HepG2 (cell line): Measurements from ENCODE around the gene SIRT7. TPM values are rescaled to one million over a fixed set of nuclear protein-coding genes. Genes with fewer than 3 reads are reported as not detected.

Experiments
- KDM4B ChIP-seq: sonication (generic); formaldehyde crosslinking; IDR thresholded peaks from 2 replicates; pipeline ENCODE4 v1.4.0; 2020; ENCODE audit warnings: missing genetic modification reagents
- PRPF4 ChIP-seq: fragments of 200-400 bp; formaldehyde crosslinking; IDR thresholded peaks from 2 replicates; pipeline ENCODE4 v1.6.1; 2016; ENCODE audit warnings: low read length, low read depth; ENCODE audit not compliant: poor library complexity, severe bottlenecking
- TMF1 ChIP-seq: sonication (generic); formaldehyde crosslinking; IDR thresholded peaks from 2 replicates; pipeline ENCODE4 v1.8.1; 2022; ENCODE audit warnings: low read depth, missing genetic modification reagents
- ZBTB7A ChIP-seq: sonication (generic); formaldehyde crosslinking; IDR thresholded peaks from 2 replicates; pipeline ENCODE4 v1.8.0; 2022; ENCODE audit warnings: mild to moderate bottlenecking, missing genetic modification reagents
- ZFP37 ChIP-seq: sonication (generic); formaldehyde crosslinking; IDR thresholded peaks from 2 replicates; pipeline ENCODE4 v1.4.0; 2020; ENCODE audit warnings: missing genetic modification reagents, borderline replicate concordance
- ZFP82 ChIP-seq: sonication (generic); formaldehyde crosslinking; IDR thresholded peaks from 2 replicates; pipeline ENCODE4 v1.5.1; 2020; ENCODE audit warnings: mild to moderate bottlenecking, missing genetic modification reagents, borderline replicate concordance
- ZNF34 ChIP-seq: sonication (generic); formaldehyde crosslinking; IDR thresholded peaks from 2 replicates; pipeline ENCODE4 v1.4.0; 2020; ENCODE audit warnings: mild to moderate bottlenecking, missing genetic modification reagents, borderline replicate concordance
- ZSCAN30 ChIP-seq: sonication (generic); formaldehyde crosslinking; IDR thresholded peaks from 2 replicates; pipeline ENCODE4 v1.5.0; 2020; ENCODE audit warnings: mild to moderate bottlenecking, missing genetic modification reagents
- polyA plus RNA-seq, 8 experiments: library from polyadenylated mRNA; depleted of rRNA in 3 of 8; stranded (reverse) in 7 of 8; unstranded in 1 of 8; fragments of >200 nt; fragmentation: Illumina TruSeq in 4 of 8; extraction: Trizol in 4 of 8; gene quantifications; 2 replicates each; pipeline versions ENCODE4 v1.2.1 to v1.2.3, GENCODE V29; 2011 to 2016; ENCODE audit warnings: low read depth in 4 of 8, missing spikeins in 1 of 8, mixed read lengths in 1 of 8; ENCODE audit not compliant: insufficient read depth in 1 of 8
- total RNA-seq, 5 experiments: library from RNA; depleted of rRNA; stranded (reverse); fragments of >200 nt; fragmentation: Illumina TruSeq; extraction: Trizol; gene quantifications; 2 replicates each; pipeline ENCODE4 v1.2.3, GENCODE V29; 2016; ENCODE audit warnings: low read depth in 1 of 5
- TF ChIP-seq, protein P1 (sequence below): sonication (generic); formaldehyde crosslinking; IDR thresholded peaks from 2 replicates; pipeline ENCODE4 v1.9.0; 2021; ENCODE audit warnings: missing genetic modification reagents, mild to moderate bottlenecking, borderline replicate concordance
- TF ChIP-seq, protein P2 (sequence below): sonication (generic); formaldehyde crosslinking; IDR thresholded peaks from one replicate; pipeline ENCODE4 v1.5.1; 2020; ENCODE audit warnings: mild to moderate bottlenecking, missing genetic modification reagents; ENCODE audit errors: not compliant biosample characterization
- TF ChIP-seq, protein P3 (sequence below), 2 experiments: sonication (generic) in 1 of 2; formaldehyde crosslinking in 1 of 2; IDR thresholded peaks; 2 replicates each; pipeline versions ENCODE4 v1.5.1 to v1.6.1; 2011 to 2020; ENCODE audit warnings: borderline replicate concordance in 1 of 2, low read depth in 1 of 2, low read length in 1 of 2, mild to moderate bottlenecking in 1 of 2, missing genetic modification reagents in 1 of 2, moderate library complexity in 1 of 2
- TF ChIP-seq, protein P4 (sequence below): IDR thresholded peaks from 2 replicates; pipeline ENCODE4 v1.6.1; 2018; ENCODE audit warnings: missing genetic modification reagents

SIRT7 gene
- total and polyA plus RNA-seq, 2 of the 13 experiments (the other 11 are each of a cell fraction or from before 2014, with no cell fraction given): 8.3 to 24.8 TPM

DNA sequence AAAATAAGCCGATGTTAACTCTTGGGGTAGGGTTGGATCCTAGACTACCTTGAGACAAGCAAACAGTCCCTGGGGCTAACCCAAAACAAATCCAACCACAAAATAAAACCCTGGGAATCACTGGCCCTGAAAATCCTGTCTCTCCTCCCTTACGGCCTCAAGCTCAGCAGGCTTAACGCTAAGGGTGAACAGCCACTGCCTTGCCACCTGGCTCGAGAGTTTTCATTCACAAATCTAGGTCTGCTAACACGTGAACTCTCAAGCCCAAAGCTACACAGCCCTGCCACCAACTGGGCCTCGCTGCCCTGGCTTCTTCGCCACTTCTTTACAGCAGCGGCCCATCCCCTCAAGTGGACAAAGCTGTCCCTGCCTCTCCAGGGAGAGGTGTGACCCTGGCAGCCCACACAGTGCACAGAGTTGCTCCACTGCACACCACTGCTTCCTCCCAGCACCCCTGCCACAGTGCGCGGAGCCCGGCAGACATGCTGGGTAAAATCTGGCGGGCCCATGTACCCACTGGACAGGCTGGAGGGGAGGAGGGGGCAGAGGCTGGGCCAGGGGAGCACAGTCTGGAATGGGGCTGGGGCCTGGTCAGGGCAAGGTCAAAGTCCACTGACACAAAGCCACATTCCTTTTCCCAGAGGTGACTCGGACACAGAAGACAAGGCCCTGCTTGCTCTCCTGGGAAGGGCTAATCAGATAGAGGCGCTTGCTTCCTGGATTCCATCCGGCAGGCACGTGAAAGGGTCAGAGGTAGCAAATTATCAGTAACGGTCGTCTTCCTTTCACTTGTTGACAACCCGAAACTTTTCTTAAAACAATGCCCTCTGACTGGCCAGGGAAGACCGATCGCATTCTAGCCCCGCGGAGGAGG is 7.8 kb downstream of the SIRT7 start (continued):
- TF ChIP-seq TMF1 (CRISPR knock-in tag) (0 out of 2 replicates have a peak, but pooled peaks have one; percentile 18), ZSCAN30 (CRISPR knock-in tag) (no peak), ZFP82 (CRISPR knock-in tag) (no peak), ZNF34 (no peak), ZBTB7A (peak; percentile 72; the same call in 1 of the 2 replicates), KDM4B (CRISPR knock-in tag) (peak; percentile 72), ZFP37 (CRISPR knock-in tag) (peak; percentile 48; the same call in 1 of the 2 replicates), PRPF4 (no peak)
- TF ChIP-seq, protein P1, sequence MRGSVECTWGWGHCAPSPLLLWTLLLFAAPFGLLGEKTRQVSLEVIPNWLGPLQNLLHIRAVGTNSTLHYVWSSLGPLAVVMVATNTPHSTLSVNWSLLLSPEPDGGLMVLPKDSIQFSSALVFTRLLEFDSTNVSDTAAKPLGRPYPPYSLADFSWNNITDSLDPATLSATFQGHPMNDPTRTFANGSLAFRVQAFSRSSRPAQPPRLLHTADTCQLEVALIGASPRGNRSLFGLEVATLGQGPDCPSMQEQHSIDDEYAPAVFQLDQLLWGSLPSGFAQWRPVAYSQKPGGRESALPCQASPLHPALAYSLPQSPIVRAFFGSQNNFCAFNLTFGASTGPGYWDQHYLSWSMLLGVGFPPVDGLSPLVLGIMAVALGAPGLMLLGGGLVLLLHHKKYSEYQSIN (CRISPR knock-in tag): no peak
- TF ChIP-seq, protein P2, sequence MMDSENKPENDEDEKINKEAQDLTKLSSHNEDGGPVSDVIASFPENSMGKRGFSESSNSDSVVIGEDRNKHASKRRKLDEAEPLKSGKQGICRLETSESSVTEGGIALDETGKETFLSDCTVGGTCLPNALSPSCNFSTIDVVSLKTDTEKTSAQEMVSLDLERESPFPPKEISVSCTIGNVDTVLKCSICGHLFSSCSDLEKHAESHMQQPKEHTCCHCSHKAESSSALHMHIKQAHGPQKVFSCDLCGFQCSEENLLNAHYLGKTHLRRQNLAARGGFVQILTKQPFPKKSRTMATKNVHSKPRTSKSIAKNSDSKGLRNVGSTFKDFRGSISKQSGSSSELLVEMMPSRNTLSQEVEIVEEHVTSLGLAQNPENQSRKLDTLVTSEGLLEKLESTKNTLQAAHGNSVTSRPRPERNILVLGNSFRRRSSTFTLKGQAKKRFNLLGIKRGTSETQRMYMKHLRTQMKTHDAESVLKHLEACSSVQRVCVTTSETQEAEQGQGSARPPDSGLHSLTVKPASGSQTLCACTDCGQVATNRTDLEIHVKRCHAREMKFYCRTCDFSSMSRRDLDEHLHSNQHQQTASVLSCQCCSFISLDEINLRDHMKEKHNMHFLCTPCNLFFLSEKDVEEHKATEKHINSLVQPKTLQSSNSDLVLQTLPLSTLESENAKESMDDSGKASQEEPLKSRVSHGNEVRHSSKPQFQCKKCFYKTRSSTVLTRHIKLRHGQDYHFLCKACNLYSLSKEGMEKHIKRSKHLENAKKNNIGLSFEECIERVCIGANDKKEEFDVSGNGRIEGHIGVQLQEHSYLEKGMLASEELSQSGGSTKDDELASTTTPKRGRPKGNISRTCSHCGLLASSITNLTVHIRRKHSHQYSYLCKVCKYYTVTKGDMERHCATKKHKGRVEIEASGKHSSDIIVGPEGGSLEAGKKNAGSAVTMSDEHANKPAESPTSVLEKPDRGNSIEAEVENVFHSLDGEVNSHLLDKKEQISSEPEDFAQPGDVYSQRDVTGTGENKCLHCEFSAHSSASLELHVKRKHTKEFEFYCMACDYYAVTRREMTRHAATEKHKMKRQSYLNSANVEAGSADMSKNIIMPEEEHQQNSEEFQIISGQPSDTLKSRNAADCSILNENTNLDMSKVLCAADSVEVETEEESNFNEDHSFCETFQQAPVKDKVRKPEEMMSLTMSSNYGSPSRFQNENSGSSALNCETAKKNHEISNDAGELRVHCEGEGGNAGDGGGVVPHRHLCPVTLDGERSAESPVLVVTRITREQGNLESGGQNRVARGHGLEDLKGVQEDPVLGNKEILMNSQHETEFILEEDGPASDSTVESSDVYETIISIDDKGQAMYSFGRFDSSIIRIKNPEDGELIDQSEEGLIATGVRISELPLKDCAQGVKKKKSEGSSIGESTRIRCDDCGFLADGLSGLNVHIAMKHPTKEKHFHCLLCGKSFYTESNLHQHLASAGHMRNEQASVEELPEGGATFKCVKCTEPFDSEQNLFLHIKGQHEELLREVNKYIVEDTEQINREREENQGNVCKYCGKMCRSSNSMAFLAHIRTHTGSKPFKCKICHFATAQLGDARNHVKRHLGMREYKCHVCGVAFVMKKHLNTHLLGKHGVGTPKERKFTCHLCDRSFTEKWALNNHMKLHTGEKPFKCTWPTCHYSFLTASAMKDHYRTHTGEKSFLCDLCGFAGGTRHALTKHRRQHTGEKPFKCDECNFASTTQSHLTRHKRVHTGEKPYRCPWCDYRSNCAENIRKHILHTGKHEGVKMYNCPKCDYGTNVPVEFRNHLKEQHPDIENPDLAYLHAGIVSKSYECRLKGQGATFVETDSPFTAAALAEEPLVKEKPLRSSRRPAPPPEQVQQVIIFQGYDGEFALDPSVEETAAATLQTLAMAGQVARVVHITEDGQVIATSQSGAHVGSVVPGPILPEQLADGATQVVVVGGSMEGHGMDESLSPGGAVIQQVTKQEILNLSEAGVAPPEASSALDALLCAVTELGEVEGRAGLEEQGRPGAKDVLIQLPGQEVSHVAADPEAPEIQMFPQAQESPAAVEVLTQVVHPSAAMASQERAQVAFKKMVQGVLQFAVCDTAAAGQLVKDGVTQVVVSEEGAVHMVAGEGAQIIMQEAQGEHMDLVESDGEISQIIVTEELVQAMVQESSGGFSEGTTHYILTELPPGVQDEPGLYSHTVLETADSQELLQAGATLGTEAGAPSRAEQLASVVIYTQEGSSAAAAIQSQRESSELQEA (CRISPR knock-in tag): no peak
- TF ChIP-seq, protein P3, sequence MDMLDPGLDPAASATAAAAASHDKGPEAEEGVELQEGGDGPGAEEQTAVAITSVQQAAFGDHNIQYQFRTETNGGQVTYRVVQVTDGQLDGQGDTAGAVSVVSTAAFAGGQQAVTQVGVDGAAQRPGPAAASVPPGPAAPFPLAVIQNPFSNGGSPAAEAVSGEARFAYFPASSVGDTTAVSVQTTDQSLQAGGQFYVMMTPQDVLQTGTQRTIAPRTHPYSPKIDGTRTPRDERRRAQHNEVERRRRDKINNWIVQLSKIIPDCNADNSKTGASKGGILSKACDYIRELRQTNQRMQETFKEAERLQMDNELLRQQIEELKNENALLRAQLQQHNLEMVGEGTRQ (IDR thresholded peaks at IDR 0.05; ENCODE audit: low read depth, low read length): 0 out of 2 replicates have a peak, but pooled peaks have one; percentile 4
- TF ChIP-seq, protein P3 (CRISPR knock-in tag; IDR thresholded peaks at IDR 0.05; ENCODE audit: borderline replicate concordance): 0 out of 2 replicates have a peak, but pooled peaks have one; percentile 34
- TF ChIP-seq, protein P4, sequence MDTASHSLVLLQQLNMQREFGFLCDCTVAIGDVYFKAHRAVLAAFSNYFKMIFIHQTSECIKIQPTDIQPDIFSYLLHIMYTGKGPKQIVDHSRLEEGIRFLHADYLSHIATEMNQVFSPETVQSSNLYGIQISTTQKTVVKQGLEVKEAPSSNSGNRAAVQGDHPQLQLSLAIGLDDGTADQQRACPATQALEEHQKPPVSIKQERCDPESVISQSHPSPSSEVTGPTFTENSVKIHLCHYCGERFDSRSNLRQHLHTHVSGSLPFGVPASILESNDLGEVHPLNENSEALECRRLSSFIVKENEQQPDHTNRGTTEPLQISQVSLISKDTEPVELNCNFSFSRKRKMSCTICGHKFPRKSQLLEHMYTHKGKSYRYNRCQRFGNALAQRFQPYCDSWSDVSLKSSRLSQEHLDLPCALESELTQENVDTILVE (CRISPR knock-in tag): peak; percentile 88
